Ammon's horn (tissue), 1 donor: ENCODE results near the gene CFB.
A peak's percentile ranks its signal among the peaks of the same experiment; 100 is the strongest.

Source experiments
- DNase-seq: peaks from one replicate; pipeline ENCODE4 v3.0.0-alpha.2; 2016; ENCODE audit warnings: low spot score

The CFB gene

GRCh38 chr6:31948306-31948705, 2.4 kb downstream of the CFB start:
- DNase-seq, result no peak

GRCh38 chr6:31948753-31949413, 3.0 kb downstream of the CFB start:
- DNase-seq, result no peak

- no peak for DNase-seq
Observed at GRCh38 chr6:31949926-31950548, 4.1 kb downstream of the CFB start.

GRCh38 chr6:31952140-31952805, 6.4 kb downstream of the CFB start:
- DNase-seq, result peak; percentile 66

GRCh38 chr6:31952890-31953289, 7.0 kb downstream of the CFB start:
- DNase-seq, result no peak

- no peak for DNase-seq
Observed at GRCh38 chr6:31954511-31954910, 8.6 kb downstream of the CFB start.

GRCh38 chr6:31956796-31957195, 10.9 kb downstream of the CFB start:
- DNase-seq, result no peak

- DNase-seq, result no peak
Observed at GRCh38 chr6:31958412-31958740, 12.5 kb downstream of the CFB start.

- DNase-seq, result peak; percentile 99
Observed at GRCh38 chr6:31958741-31959739, 13.1 kb downstream of the CFB start, which contains the start of the genes NELFE and SKIC2. TSS of gene NELFE (minus strand) at chr6:31958971. CDS start at chr6:31958446, 525 bp downstream. TSS of gene SKIC2 (plus strand) at chr6:31959175. CDS start at chr6:31959193, 18 bp downstream.

GRCh38 chr6:31961616-31962015, 15.7 kb downstream of the CFB start:
- no peak for DNase-seq

GRCh38 chr6:31963921-31964320, 18.0 kb downstream of the CFB start:
- no peak for DNase-seq

GRCh38 chr6:31965700-31966099, 19.8 kb downstream of the CFB start:
- no peak for DNase-seq

GRCh38 chr6:31966506-31966905, 20.6 kb downstream of the CFB start:
- no peak for DNase-seq

GRCh38 chr6:31966997-31967925, 21.4 kb downstream of the CFB start:
- DNase-seq, result no peak

GRCh38 chr6:31967926-31968320, 22.0 kb downstream of the CFB start:
- no peak for DNase-seq

GRCh38 chr6:31968326-31968725, 22.4 kb downstream of the CFB start:
- DNase-seq, result no peak

- DNase-seq, result no peak
Observed at GRCh38 chr6:31968791-31969711, 23.2 kb downstream of the CFB start.

- no peak for DNase-seq
Observed at GRCh38 chr6:31969712-31970603, 24.1 kb downstream of the CFB start.
